H9 (cell line): ENCODE measurements around the gene KIAA1614. TPM values are rescaled to one million over a fixed set of nuclear protein-coding genes. Genes with fewer than 3 reads are reported as not detected.

Source experiments
- DNase-seq: peaks from one replicate; pipeline ENCODE4 v3.0.0-alpha.2; 2017
- H2AFZ ChIP-seq: one replicate; pipeline ENCODE4 v1.6.1; 2013; ENCODE audit warnings: mild to moderate bottlenecking, low read length, control low read depth, moderate library complexity
- H2AK5ac ChIP-seq: 2 replicates; pipeline ENCODE4 v1.6.1; 2013; ENCODE audit warnings: low read length, control low read depth, mixed read lengths; ENCODE audit not compliant: insufficient read length
- H2BK120ac ChIP-seq: one replicate; pipeline ENCODE4 v1.6.1; 2013; ENCODE audit warnings: low read depth, mild to moderate bottlenecking, low read length, control low read depth, inconsistent platforms; ENCODE audit not compliant: poor library complexity, severe bottlenecking
- H2BK12ac ChIP-seq: 2 replicates; pipeline ENCODE4 v1.6.1; 2013; ENCODE audit warnings: low read length, control low read depth, mixed read lengths, low read depth; ENCODE audit not compliant: insufficient read length
- H2BK15ac ChIP-seq: 2 replicates; pipeline ENCODE4 v1.6.1; 2013; ENCODE audit warnings: low read depth, low read length, control low read depth
- H2BK20ac ChIP-seq: one replicate; pipeline ENCODE4 v1.6.1; 2013; ENCODE audit warnings: low read depth, mild to moderate bottlenecking, low read length, control low read depth, inconsistent platforms; ENCODE audit not compliant: poor library complexity, severe bottlenecking
- H2BK5ac ChIP-seq: 2 replicates; pipeline ENCODE4 v1.6.1; 2013; ENCODE audit warnings: low read length, control low read depth, mixed read lengths; ENCODE audit not compliant: insufficient read length
- H3K14ac ChIP-seq: 2 replicates; pipeline ENCODE4 v1.6.1; 2013; ENCODE audit warnings: low read length, control low read depth; ENCODE audit not compliant: insufficient read depth
- H3K18ac ChIP-seq: 2 replicates; pipeline ENCODE4 v1.6.1; 2013; ENCODE audit warnings: low read depth, mild to moderate bottlenecking, mixed read lengths, low read length, control low read depth; ENCODE audit not compliant: insufficient read length
- H3K23ac ChIP-seq: 2 replicates; pipeline ENCODE4 v1.6.1; 2013; ENCODE audit warnings: low read length, control low read depth, mixed read lengths, low read depth; ENCODE audit not compliant: insufficient read length
- H3K23me2 ChIP-seq: 2 replicates; pipeline ENCODE4 v1.6.1; 2013; ENCODE audit warnings: low read depth, mild to moderate bottlenecking, mixed read lengths, low read length, control low read depth; ENCODE audit not compliant: insufficient read length, poor library complexity, severe bottlenecking
- H3K27ac ChIP-seq: 2 replicates; pipeline ENCODE4 v1.5.1; 2013; ENCODE audit warnings: low read length, control low read depth, mixed read lengths, low read depth; ENCODE audit not compliant: insufficient read length
- H3K27me3 ChIP-seq: 2 replicates; pipeline ENCODE4 v1.6.1; 2013; ENCODE audit warnings: low read length, control low read depth, inconsistent platforms; ENCODE audit not compliant: insufficient read depth
- H3K4ac ChIP-seq: 2 replicates; pipeline ENCODE4 v1.6.1; 2013; ENCODE audit warnings: low read depth, mild to moderate bottlenecking, control low read depth, inconsistent platforms, low read length, moderate library complexity
- H3K4me1 ChIP-seq: 2 replicates; pipeline ENCODE4 v1.6.1; 2013; ENCODE audit warnings: low read length, control low read depth, inconsistent platforms; ENCODE audit not compliant: insufficient read depth
- H3K4me2 ChIP-seq: 2 replicates; pipeline ENCODE4 v1.6.1; 2013; ENCODE audit warnings: low read length, control low read depth, mixed read lengths; ENCODE audit not compliant: insufficient read length, insufficient read depth
- H3K56ac ChIP-seq: 2 replicates; pipeline ENCODE4 v1.6.1; 2013; ENCODE audit warnings: low read depth, mild to moderate bottlenecking, mixed read lengths, low read length, control low read depth; ENCODE audit not compliant: insufficient read length
- H3K79me1 ChIP-seq: 2 replicates; pipeline ENCODE4 v1.6.1; 2013; ENCODE audit warnings: low read depth, mild to moderate bottlenecking, moderate library complexity, low read length, control low read depth, inconsistent platforms; ENCODE audit not compliant: insufficient read depth, poor library complexity, severe bottlenecking
- H3K79me2 ChIP-seq: 2 replicates; pipeline ENCODE4 v1.6.1; 2013; ENCODE audit warnings: low read length, control low read depth, inconsistent platforms; ENCODE audit not compliant: insufficient read depth
- H3K9ac ChIP-seq: 2 replicates; pipeline ENCODE4 v1.6.1; 2013; ENCODE audit warnings: low read length, control low read depth, mixed read lengths; ENCODE audit not compliant: insufficient read length; ENCODE audit errors: extremely low read depth
- H3K9me3 ChIP-seq: one replicate; pipeline ENCODE4 v1.6.1; 2013; ENCODE audit warnings: low read depth, low read length, inconsistent platforms; ENCODE audit not compliant: control insufficient read depth
- H3T11ph ChIP-seq: one replicate; pipeline ENCODE4 v1.6.1; 2013; ENCODE audit warnings: mild to moderate bottlenecking, low read length, control low read depth, inconsistent platforms
- H4K20me1 ChIP-seq: one replicate; pipeline ENCODE4 v1.6.1; 2013; ENCODE audit not compliant: control insufficient read depth, insufficient read length, insufficient read depth
- H4K5ac ChIP-seq: 2 replicates; pipeline ENCODE4 v1.6.1; 2013; ENCODE audit warnings: low read depth, mild to moderate bottlenecking, mixed read lengths, low read length, control low read depth; ENCODE audit not compliant: insufficient read length
- H4K8ac ChIP-seq: replicated peaks from 2 replicates; pipeline ENCODE4 v1.6.1; 2013; ENCODE audit warnings: low read length, control low read depth, mixed read lengths, low read depth; ENCODE audit not compliant: insufficient read length
- H4K91ac ChIP-seq: 2 replicates; pipeline ENCODE4 v1.6.1; 2013; ENCODE audit warnings: low read depth, mild to moderate bottlenecking, moderate library complexity, mixed read lengths, low read length, control low read depth; ENCODE audit not compliant: insufficient read length
- H3K27ac Mint-ChIP-seq, 3 experiments: 2 replicates in 2 of 3; 3 replicates in 1 of 3; pipeline ENCODE4 v1.8.0; 2020 to 2021; ENCODE audit warnings: mixed read lengths in 3 of 3, mild to moderate bottlenecking in 1 of 3, moderate library complexity in 1 of 3
- H3K27me3 Mint-ChIP-seq: 2 replicates; pipeline ENCODE4 v1.8.0; 2021; ENCODE audit warnings: low read depth, mild to moderate bottlenecking, moderate library complexity, mixed read lengths
- H3K36me3 Mint-ChIP-seq, 3 experiments: 2 replicates in 2 of 3; 3 replicates in 1 of 3; pipeline ENCODE4 v1.8.0; 2020 to 2021; ENCODE audit warnings: low read depth in 3 of 3, mixed read lengths in 3 of 3; ENCODE audit not compliant: insufficient read depth in 1 of 3
- H3K4me1 Mint-ChIP-seq, 2 experiments: 2 replicates each; pipeline ENCODE4 v1.8.0; 2020; ENCODE audit warnings: mixed read lengths in 2 of 2
- H3K4me3 Mint-ChIP-seq, 2 experiments: 2 replicates in 1 of 2; 3 replicates in 1 of 2; pipeline ENCODE4 v1.8.0; 2020 to 2021; ENCODE audit warnings: mild to moderate bottlenecking in 2 of 2, mixed read lengths in 2 of 2, moderate library complexity in 1 of 2
- H3K9me3 Mint-ChIP-seq, 2 experiments: 2 replicates in 1 of 2; 3 replicates in 1 of 2; pipeline ENCODE4 v1.8.0; 2020; ENCODE audit warnings: mild to moderate bottlenecking in 2 of 2, mixed read lengths in 2 of 2, moderate library complexity in 1 of 2
- CTCF ChIP-seq: fragments of 200-600 bp; sonication (generic); conservative IDR thresholded peaks from 3 replicates; pipeline ENCODE4 v1.8.0; 2021; ENCODE audit warnings: antibody characterized with exemption, mild to moderate bottlenecking
- WGBS: extraction: QIAGEN DNeasy Blood & Tissue Kit; methylation state at CpG from one replicate; pipeline ENCODE4 v1.1.7; 2013; ENCODE audit warnings: missing lambda C conversion rate, low lambda C conversion rate, mixed read lengths; ENCODE audit not compliant: insufficient read length; ENCODE audit errors: extremely low coverage; 5-methylcytosine and 5-hydroxymethylcytosine counted together
- total RNA-seq: library from RNA; stranded (reverse); gene quantifications from 2 replicates; pipeline ENCODE4 v1.2.1, GENCODE V29; 2021

The KIAA1614 gene
- total RNA-seq, 1 experiment from 2014 or later: 1.3 TPM

GRCh38 chr1:180966312-180966711 lies 53.6 kb downstream of the KIAA1614 start:
- Histone ChIP-seq H2AFZ (no peak overlapping the region), H3K4ac (no peak overlapping the region), H3K14ac (no peak overlapping the region), H2BK5ac (no peak overlapping the region), H2BK120ac (no peak overlapping the region), H3K18ac (no peak overlapping the region), H3K4me1 (no peaks in the 10 kb centered on the region), H2BK15ac (no peak overlapping the region), H3K79me1 (peaks cover 4% of the 10 kb centered on the region), H3K23ac (no peak overlapping the region), H3T11ph (no peak overlapping the region), H4K5ac (no peak overlapping the region), H2BK12ac (no peak overlapping the region), H4K20me1 (no peaks in the 10 kb centered on the region), H3K79me2 (no peaks in the 10 kb centered on the region), H3K9me3 (no peaks in the 10 kb centered on the region), H3K4me2 (no peak overlapping the region), H2AK5ac (no peak overlapping the region), H2BK20ac (no peak overlapping the region), H4K8ac (no peak overlapping the region), H3K27ac (no peak overlapping the region), H3K23me2 (no peaks in the 10 kb centered on the region), H3K9ac (no peak overlapping the region), H4K91ac (no peak overlapping the region), H3K27me3 (no peaks in the 10 kb centered on the region), H3K56ac (no peak overlapping the region)
- no peaks in the 10 kb centered on the region for H3K27me3 Mint-ChIP-seq
- H3K4me3 Mint-ChIP-seq: no peak overlapping the region
- peaks cover 0 to 3% of the 10 kb centered on the region in 2 experiments; a peak in 1 of 5 replicates for H3K9me3 Mint-ChIP-seq
- no peak for TF ChIP-seq CTCF
- no CpG with 5 or more reads among the region's 4 CpGs for WGBS
- no peak for DNase-seq
- peaks cover 8 to 9% of the 10 kb centered on the region in 2 experiments; a peak in 2 of 4 replicates for H3K4me1 Mint-ChIP-seq
- H3K27ac Mint-ChIP-seq: no peak overlapping the region; a peak in 1 of 7 replicates
- H3K36me3 Mint-ChIP-seq: peaks cover 34 to 66% (median 35%) of the 10 kb centered on the region in 3 experiments
